ELF-1 (cell line): Measurements from ENCODE around the gene PITPNC1.
"Not testable (repeated sequence)": the region's sequence is repeated elsewhere in the genome, so short reads cannot be mapped to it uniquely, and the experiment has no call there.

ENCODE experiments used
- DNase-seq: peaks from one replicate; pipeline ENCODE4 v3.0.0-alpha.2; 2016; ENCODE audit warnings: low read depth, low spot score

The PITPNC1 gene

DNA sequence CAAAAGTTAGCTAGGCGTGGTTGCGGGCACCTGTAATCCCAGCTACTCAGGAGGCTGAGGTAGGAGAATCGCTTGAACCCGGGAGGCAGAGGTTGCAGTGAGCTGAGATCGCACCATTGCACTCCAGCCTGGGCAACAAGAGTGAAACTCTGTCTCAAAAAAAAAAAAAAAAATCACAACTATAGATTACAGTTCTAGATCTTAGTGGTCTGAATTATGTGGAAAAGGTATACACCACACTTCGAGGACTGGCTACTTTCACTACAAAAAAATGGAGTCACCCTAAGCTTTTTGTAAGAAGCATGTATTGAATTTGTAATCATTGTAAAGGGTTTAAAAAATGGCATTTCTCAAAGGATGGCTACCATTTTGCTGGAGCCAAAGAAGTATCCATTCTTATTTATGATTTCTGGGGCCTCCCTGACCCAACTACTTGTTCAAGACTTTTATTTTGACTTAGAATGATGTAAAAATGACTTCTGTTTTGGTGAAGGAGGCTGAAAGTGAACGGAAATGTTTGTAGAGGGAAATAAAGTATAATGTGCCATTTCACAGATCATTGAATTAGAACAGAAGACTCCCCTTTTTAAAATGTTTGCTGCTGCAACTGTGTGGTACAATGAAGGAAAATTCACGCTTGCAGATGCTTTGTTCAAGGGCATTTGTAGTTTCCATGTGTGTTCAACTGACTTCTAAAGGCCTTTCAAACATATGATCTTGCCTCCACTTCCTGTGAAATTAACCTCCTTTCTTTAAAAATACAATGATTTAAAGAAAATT, 303.6 kb downstream of the PITPNC1 start:
- DNase-seq = no peak

DNA sequence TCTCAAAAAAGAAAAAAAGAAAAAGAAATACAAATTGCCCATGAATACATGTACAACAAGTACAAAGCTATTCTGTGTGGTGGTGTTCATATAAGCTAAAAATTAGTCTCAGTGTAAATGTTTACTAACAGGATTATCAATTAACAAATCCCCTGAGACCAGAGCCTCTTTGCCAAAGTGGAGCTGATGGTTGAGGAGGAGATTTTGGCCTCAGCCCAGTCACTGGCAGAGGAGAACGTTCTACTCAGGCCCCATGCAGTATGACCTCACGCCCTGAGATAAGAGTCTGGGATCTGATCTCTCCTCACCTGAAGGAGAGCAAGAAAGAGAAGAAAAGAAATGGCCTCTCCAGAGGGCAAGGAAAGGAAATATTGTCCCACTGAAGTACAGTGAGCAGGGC, 305.1 kb downstream of the PITPNC1 start:
- DNase-seq = no peak

DNA sequence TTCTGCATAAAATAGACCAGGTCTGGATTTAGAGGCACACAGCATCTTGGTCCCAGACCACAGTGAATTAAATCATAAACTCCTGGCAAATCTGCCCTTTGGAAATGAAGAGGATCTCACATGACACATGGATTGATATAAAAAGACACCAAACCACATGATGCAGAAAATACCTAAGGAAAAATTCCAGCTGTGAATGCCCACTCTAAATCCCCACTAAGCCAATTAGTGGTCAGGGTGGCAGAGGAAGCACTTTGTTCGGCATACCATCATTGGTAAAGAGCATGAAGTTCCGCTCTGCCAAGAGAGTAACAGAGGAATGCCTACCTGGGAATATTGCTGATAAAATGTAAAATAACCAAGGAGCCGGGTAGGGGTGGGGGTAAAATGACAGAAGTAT, 308.3 kb downstream of the PITPNC1 start:
- DNase-seq = no peak

DNA sequence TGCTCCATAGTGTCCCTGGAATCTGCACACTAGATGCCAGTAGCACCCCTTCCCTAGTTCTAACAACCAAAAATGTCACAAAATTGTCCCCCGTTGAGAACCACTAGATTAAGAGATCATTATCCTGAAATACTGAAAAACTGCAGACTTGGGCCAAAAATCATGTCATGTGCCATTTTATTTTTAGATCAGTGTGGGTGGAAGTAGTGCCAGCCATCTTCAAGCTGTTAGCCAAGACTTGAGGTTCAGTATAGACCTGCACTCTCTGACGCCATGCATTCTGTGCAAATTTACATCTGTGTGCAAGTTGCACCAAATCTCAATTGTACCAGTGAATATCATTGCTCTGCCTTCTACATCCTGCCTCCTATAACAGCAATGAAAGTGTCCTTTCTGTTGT, 309.2 kb downstream of the PITPNC1 start:
- DNase-seq = no peak

DNA sequence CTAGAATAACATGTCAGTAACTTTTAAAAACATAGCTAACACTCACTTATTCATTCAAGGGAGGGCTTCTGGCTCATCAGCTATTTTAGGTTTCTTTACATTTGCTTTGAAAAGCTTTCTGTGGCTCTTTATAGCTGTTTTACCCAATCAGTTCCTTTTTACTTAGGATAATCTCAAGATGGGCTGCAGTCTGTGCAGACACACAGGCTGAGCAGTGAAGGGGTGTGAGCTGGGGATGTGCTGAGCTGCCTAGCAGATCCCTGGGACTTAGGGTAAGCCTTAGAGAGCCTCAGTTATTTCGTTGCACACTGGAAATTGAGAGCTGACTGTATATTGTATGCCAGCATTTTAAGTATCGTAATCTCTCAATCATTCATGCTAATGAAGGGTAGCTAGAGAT, 310.4 kb downstream of the PITPNC1 start:
- DNase-seq = no peak

DNA sequence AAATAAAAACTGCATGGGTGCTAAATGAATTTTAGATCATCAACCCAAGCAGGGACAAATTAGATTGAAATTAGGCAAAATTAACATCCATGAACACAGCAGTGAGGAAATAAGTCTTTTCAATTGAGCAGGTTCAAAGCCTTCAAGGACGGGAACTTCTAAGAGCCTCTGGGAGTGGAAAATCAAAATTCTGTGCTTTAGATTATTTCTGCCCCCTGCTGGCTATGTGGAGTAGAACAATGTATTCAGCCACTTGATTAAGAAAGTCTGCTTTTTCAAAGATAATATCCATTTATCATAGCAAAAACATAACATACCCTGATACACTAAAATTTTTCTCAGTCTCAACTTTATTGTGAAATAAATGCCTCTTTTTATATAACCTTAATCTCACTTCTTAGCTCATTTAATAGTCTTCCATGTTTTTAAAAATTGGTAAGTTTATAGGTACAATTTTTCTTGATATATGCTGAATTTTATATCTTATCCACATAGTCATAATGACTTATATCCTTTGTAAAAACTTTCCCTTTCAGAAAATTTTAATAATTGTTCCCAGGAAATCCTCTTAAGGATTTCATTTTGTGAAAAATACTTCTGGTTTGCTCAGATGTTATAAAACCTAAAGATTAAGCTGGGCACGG, 312.6 kb downstream of the PITPNC1 start:
- no peak for DNase-seq

DNA sequence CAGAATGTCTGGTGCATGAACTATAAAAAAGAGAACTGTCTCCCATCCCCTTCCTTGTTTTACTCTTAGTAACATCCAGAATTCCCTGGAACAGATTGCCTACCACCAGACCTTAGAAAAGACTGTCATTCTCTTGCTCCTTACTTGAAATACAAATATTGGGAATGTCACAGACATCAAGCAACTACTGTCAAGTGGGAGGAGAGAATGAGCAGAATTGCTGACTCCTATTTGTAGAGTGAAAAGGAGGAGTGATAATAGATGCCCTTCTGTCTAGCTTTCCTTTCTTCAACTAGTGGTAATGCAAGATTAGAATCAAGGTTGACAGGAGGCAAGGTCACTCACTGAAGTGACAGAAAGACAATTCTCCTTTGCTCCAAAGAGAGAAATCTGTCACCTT, 316.7 kb downstream of the PITPNC1 start:
- DNase-seq = no peak

DNA sequence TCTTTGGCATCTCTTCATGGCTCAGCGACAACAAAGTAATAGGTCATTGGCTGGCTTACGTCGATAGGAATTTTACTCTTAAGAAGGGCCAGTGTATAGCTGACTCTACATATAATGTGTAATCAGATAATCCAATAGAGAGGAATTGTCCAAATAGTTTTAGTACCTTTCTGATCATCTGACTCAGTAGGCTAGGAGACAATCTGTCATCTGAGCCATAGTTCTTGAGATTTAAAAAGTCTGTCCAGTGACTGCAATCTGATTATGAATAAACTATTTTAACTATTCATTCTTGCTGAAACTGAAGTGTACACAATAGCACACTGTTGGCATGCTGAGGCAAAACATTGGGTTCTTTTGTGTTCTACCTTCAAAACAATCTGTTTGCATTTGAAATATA, 319.3 kb downstream of the PITPNC1 start:
- no peak for DNase-seq

DNA sequence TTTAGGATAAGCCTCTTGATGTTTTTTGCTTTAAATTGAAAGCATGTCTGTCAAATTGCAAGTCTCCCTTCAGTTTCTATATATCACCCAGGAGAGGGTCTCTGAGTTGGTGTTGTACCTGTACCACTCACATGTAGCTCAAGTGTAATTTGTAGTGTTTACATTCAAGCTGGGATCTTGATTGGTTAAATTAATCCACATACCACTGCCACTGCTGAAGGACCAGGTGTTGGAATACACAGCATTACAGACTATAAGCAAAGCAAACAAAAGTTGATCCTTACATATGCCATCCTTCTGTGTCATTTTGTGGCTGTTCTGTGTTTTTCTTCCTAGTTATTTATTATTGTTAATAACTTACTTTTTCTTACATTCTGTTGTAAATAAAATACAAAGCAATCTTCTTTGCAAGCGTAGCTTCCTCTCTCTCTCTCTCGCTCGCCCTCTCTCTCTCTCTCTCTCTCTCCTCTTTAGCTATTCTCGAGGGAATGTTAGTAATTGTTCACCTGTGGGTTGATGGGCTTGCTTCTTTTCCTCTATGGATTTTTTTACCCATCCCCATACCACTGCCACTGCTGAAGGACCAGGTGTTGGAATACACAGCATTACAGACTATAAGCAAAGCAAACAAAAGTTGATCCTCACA, 319.9 kb downstream of the PITPNC1 start:
- no peak for DNase-seq

DNA sequence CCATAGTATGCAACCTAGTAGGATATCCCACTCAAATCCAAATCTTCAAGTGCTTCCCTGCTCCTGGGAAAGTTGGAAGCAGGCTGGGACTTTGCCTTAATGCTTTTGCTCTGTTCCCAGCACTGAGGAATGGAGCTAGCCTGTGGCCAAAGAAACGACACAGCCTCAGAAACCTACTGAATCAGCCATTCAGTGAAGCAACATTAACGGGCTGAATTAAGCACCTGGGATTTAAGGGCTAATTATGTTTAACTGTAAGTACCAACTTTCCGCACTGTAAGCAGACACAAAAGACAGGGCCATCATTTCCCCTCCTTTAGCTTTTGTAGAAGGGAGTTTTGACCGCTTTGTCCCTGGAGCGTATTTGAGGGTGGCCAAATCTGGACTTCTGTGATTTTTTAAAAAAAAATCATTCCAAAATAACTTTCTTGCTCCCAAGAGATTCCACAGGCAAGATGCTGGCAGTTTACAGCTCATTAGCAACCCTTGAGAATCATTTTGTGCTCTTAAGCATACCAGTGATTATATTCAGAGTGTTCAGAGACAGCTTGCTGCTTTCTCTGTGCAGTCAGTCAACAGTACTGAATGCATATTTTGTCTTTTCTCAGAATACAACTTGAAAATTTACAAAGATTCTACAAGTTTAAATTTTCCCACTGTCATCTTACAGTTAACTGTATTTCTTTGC, 323.1 kb downstream of the PITPNC1 start:
- no peak for DNase-seq

DNA sequence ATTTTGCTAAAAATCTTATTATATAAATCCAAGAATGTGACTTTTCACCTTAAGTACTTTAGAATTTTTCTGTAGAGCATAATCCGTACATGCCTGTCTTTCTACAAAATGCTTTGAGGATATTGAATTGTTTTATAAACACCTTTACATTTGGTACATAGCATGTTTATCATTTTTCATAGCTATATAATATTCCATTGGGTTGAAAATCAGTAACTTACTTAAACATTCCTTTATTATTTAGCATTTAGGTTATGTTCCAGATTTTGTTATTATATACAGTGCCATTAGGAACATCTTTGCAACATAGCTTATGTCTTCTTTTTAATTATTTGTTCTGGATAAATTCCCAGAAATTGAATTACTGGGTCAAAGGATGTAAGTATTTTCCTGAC, 323.6 kb downstream of the PITPNC1 start:
- no peak for DNase-seq

DNA sequence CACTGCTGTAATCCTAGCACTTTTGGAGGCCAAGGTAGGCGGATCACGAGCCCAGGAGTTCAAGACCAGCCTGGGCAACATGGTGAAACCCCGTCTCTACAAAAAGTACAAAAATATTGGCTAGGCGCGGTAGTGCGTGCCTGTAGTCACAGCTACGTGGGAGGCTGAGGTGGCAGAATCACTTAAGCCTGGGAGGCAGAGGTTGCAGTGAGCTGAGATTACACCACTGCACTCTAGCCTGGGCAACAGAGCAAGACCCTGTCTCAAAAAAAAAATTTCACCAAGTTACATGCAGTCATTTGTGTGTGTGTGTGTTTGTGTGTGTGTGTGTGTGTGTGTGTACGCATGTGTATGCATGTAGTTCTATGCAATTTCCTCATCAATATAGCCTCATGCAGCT, 325.8 kb downstream of the PITPNC1 start:
- not testable (repeated sequence) for DNase-seq

DNA sequence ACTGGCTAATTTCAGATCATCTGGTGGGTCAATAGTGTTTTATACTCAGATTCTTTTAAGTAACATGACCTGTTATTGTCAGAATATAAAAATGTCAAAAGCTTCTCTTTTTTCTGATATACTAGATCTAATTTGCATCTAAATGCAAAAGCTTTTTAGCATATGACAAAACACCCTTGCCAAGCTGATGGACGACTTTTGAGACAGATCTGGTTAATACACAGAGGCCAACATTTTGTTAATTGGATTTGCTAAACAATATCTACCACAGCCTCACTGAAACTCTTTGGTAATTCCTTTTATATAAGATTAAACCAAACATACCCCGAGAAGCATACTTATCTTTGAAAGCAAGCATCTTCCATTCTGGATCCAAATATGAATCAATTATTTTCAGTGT, 330.4 kb downstream of the PITPNC1 start:
- DNase-seq = no peak

DNA sequence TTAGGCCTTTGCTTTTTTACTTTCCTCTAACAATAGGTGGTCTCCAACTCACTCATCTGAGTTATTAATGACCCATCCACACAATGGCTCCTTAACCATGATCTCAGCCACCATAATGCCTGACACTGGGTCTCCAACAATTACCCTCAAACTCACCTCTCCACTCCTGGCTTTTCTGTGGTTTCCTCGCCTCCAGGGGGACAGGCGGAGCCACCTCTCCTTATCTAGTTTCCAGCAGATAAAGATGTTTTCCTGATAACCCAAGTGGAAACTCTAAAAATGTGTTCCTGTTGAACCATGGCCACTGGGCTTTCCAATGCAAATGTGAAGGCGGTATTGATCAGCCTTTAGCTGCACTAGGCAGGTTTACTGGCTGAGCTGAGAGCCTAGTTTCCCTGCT, 331.3 kb downstream of the PITPNC1 start:
- DNase-seq = no peak

DNA sequence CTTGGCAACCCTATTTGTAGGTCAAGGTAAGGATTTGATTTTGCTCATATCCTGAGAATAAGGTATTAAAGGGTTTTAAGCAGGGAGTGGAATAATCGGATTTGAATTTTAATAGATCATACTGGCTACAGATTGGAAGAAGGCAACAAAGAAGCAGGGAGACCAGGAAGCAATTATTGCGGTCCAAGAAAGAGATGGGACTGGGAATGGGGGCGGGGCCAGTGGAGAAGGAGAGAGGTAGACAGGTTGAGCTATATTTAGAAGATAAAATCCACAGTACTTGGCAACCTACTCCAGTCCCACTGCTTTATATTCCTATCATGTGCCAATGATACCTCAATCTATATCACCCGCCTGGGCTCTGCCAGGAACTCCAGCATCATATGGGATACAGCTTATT, 334.8 kb downstream of the PITPNC1 start:
- DNase-seq = no peak

DNA sequence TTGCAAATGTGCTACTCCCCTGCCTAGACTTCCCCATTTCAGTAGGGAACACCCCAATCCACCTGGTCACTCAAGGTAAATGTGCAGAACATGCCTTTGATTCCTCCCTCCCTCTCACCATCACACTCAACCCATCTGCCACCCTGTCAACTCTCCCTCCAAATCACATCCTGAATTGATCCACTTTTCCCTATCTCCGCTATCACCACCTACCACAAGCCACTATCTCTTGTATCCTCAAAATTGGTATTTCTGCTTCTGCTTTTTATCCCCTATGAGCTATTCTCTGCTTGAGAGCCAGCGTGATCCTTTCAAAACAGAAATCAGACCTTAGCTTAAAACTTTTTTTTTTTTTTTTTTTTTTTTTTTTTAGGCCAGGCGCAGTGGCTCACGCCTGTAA, 335.3 kb downstream of the PITPNC1 start:
- DNase-seq = no peak

DNA sequence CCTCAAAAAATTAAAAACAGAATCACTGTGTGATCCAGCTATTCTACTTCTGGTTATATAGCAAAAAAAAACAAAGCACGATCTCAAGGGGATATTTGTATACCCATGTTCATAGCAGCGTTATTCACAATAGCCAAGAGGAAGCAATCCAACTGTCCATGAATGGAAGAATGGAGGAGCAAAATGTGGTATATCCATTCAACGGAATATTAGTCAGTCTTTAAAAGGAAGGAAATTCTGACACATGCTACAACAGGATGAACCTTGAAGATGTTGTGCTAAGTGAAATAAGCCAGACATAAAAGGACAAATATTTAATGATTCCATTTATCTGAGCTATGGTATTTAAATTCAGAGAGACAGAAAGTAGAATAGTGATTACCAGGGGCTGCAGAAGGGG, 336.1 kb downstream of the PITPNC1 start:
- no peak for DNase-seq

DNA sequence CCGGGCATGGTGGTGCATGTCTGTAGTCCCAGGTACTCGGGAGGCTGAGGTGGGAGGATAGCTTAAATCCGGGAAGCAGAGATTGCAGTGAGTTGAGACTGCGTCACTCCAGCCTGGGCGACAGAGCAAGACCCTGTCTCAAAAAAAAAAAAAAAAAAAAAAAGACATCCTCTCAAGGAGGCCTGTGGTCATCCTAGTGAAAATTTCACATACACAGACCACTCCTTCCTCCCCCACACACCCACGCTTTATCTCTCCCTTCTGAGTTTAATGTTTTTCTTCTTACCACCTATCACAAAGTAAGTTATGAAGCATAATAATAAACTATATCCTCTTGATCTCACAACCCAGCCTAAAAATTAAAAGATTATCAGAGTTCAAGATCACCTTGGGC, 339.3 kb downstream of the PITPNC1 start:
- DNase-seq = no peak

DNA sequence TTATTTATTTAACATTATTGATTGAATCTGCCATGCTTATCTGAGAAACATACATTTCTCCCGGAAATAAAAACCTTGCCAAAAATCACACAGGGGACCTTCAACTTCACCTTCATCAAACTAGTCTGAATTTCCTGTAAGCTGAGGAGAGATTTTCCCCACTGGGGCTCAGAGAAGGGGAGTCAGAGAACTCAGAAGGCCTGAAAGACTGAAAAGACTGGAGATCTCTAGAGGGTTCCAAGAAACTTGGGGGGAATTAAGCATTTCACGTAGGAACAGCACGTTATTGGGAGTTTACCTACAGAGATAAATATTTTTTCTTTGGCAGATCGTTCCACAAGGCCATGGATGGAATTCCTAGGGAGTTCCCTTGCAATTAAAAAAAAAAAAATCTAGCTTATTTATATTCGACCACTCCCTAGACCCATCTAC, 340.1 kb downstream of the PITPNC1 start:
- no peak for DNase-seq

DNA sequence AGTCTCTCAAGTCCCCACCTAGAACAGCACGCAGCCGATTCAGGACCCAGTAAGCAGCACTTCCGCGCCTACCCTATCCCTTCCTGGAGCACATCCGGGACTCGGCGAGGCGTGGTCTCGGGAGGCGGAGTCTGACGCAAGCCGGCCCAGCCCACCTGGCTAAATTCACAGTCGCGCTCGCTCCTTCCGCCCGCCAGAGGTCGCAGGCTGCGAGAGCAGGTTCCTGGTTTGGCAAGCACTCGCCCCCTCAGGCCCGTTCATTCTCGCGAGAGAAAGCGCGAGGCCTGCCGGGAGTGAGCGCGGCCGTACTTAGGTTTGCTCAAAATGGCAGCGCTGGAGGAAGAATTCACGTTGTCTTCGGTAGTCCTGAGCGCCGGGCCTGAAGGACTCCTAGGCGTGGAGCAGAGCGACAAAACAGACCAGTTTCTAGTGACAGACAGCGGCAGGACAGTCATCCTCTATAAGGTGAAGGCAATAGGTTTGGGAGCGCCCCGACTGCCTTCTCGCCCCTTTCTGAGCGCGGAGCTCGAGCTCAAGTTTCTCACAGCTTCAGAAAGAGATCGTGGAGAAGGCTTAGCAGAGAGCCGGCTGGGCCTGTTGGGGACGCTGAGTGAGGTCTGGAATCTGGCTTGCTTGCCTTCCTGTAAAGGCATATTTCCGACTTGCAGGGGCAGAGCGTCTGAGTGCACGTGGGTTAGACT, 340.7 kb downstream of the PITPNC1 start, which contains the start of gene NOL11:
Gene NOL11 (plus strand): TSS at position 313 of the 701 bp plus-strand sequence. CDS start 12 bp downstream, at position 325.
- DNase-seq = peak; percentile 100

DNA sequence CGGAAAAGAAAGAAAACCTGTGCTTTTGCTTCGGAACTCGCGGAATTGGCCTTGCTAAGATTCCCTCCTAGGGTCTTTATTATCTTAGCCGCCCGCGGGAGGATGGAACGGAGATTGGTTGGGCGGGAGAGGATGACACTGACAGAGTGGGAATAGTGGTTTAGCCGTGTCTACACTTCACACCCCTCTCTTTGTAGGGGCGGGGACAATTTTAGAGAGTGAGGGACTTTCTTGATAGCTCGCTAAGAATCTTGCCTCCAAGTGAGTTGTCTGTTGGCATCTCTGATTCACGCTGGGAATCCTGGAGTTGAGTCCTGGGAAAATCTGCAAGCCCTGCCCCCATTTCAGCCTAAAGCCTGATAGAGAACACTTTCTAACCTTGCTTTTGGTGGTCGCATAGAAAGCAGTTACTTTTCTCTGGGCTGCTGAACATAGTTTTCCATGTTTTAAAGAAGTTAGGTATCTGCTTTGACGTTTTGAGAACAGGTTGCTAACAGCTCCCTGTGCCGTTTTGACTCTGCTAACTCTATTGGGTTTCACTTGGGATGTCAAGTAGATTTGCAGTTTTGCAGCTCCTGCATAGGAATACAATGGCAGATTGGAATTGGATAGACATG, 341.4 kb downstream of the PITPNC1 start:
- DNase-seq = peak; percentile 79
